Cardiac muscle cell (in vitro differentiated cells and primary cell): ENCODE data around the gene STK11IP. TPM values are rescaled to one million over a fixed set of nuclear protein-coding genes. Genes with fewer than 3 reads are reported as not detected.

Experiments used
- DNase-seq, 2 donors: peaks; one replicate each; pipeline versions ENCODE4 v3.0.0 to v3.0.0-alpha.2; 2010 to 2017; ENCODE audit warnings: low read depth in 1 of 2, low spot score in 1 of 2
- H3K27ac ChIP-seq: fragments of 200-600 bp; sonication (generic); 2 replicates; pipeline ENCODE4 v1.5.1; 2016
- H3K27me3 ChIP-seq: fragments of 200-600 bp; sonication (generic); 2 replicates; pipeline ENCODE4 v1.6.0; 2016; ENCODE audit warnings: control low read depth
- H3K36me3 ChIP-seq: fragments of 200-600 bp; sonication (generic); 2 replicates; pipeline ENCODE4 v1.5.1; 2016; ENCODE audit warnings: control low read depth
- H3K4me1 ChIP-seq: fragments of 200-600 bp; sonication (generic); 2 replicates; pipeline ENCODE4 v1.8.1; 2017; ENCODE audit warnings: low read depth, mild to moderate bottlenecking, mixed run types
- H3K4me3 ChIP-seq: fragments of 200-600 bp; sonication (generic); 2 replicates; pipeline ENCODE4 v1.5.1; 2016; ENCODE audit warnings: mild to moderate bottlenecking
- H3K9me3 ChIP-seq: fragments of 200-600 bp; sonication (generic); 2 replicates; pipeline ENCODE4 v1.5.1; 2017; ENCODE audit warnings: low read depth, mild to moderate bottlenecking, control low read depth
- CTCF ChIP-seq: IDR thresholded peaks from 2 replicates; pipeline ENCODE4 v1.5.1; 2012; ENCODE audit warnings: low read depth, mild to moderate bottlenecking, low read length
- polyA plus RNA-seq: library from polyadenylated mRNA; unstranded; fragments of >200 nt; fragmentation: Nextera tagmentation; extraction: Ambion mirVana; gene quantifications from 2 replicates; pipeline ENCODE4 v1.2.1, GENCODE V29; 2016
- total RNA-seq: library from RNA; depleted of rRNA; stranded (reverse); fragments of >200 nt; gene quantifications from 2 replicates; pipeline ENCODE4 v1.2.3, GENCODE V29; 2016

The STK11IP gene
- total RNA-seq = 17.8 and 22.4 TPM in 2 replicates
- 24.4 and 26.3 TPM in 2 replicates for polyA plus RNA-seq

- Histone ChIP-seq H3K4me3 (peak within 1 kb of the TSS; percentile 57), H3K4me1 (peaks cover 24% of the 10 kb centered on the region), H3K9me3 (no peaks in the 10 kb centered on the region), H3K36me3 (no peaks in the 10 kb centered on the region), H3K27me3 (no peaks in the 10 kb centered on the region), H3K27ac (peak within 1 kb of the TSS; percentile 87)
- peak; percentile 97 to 99 for DNase-seq
- TF ChIP-seq CTCF = no peak
Measured at GRCh38 chr2:219597552-219598307, at the start of gene STK11IP. Gene STK11IP, plus strand, starts transcription at chr2:219597857. Its CDS starts 263 bp downstream, at chr2:219598120.

- Histone ChIP-seq H3K4me1 (peaks cover 3% of the 10 kb centered on the region), H3K27me3 (no peaks in the 10 kb centered on the region), H3K36me3 (peaks cover under 1% of the 10 kb centered on the region), H3K9me3 (no peaks in the 10 kb centered on the region), H3K27ac (no peak overlapping the region), H3K4me3 (no peak overlapping the region)
- TF ChIP-seq CTCF = no peak
- DNase-seq = no peak
Measured at GRCh38 chr2:219548990-219549389, 48.7 kb upstream of the STK11IP start.

- TF ChIP-seq CTCF = no peak
- no peaks in the 10 kb centered on the region for H3K27me3 ChIP-seq
- H3K4me3 ChIP-seq = no peak overlapping the region
- no peak overlapping the region for H3K27ac ChIP-seq
- H3K9me3 ChIP-seq = no peaks in the 10 kb centered on the region
- peaks cover 3% of the 10 kb centered on the region for H3K36me3 ChIP-seq
- H3K4me1 ChIP-seq = peaks cover 3% of the 10 kb centered on the region
- no peak for DNase-seq
Measured at GRCh38 chr2:219549619-219550018, 48.0 kb upstream of the STK11IP start.

GRCh38 chr2:219551441-219552381 lies 45.9 kb upstream of the STK11IP start:
- peak in 1 of 2 donors; percentile 55 for DNase-seq
- Histone ChIP-seq H3K36me3 (peaks cover 18% of the 10 kb centered on the region), H3K9me3 (no peaks in the 10 kb centered on the region), H3K4me3 (peak overlapping the region; percentile 47), H3K27me3 (no peaks in the 10 kb centered on the region), H3K4me1 (peaks cover 3% of the 10 kb centered on the region), H3K27ac (no peak overlapping the region)
- no peak for TF ChIP-seq CTCF

GRCh38 chr2:219552382-219553167 lies 45.1 kb upstream of the STK11IP start:
- H3K36me3 ChIP-seq = peaks cover 21% of the 10 kb centered on the region
- peaks cover 3% of the 10 kb centered on the region for H3K4me1 ChIP-seq
- no peaks in the 10 kb centered on the region for H3K27me3 ChIP-seq
- DNase-seq = peak; percentile 90 to 94
- no peak for TF ChIP-seq CTCF
- no peak overlapping the region for H3K27ac ChIP-seq
- peak overlapping the region; percentile 47 for H3K4me3 ChIP-seq
- H3K9me3 ChIP-seq = no peaks in the 10 kb centered on the region
